ENCODE data around the gene MRPL42.
"Not testable (repeated sequence)": the region's sequence is repeated elsewhere in the genome, so short reads cannot be mapped to it uniquely, and the experiment has no call there.

MRPL42 gene

DNA sequence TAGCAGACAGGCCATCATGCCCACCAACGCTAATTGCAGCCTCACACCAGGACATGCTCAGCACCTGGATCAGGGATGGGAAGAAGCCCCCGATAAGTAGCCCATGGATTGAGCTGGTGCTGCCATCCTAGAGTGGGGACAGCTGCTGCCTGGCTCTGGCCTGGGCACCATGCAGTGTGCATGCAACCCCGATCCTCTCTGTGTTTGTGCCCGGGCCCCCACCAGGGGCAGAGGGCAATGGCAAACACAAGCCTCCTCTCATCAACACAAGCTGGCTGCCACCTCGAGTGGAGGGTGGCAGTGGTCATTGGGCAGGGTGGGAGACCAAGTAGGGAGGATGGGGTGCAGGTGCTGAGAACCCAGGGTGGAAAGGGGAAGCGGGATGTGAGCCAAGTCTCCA lies 81.9 kb downstream of the MRPL42 start:
- DNase-seq (ENCODE audit: low read depth): no peak

GRCh38 chr12:93550748-93551611 lies 83.7 kb downstream of the MRPL42 start:
- no peak for DNase-seq (ENCODE audit: low read depth)

DNA sequence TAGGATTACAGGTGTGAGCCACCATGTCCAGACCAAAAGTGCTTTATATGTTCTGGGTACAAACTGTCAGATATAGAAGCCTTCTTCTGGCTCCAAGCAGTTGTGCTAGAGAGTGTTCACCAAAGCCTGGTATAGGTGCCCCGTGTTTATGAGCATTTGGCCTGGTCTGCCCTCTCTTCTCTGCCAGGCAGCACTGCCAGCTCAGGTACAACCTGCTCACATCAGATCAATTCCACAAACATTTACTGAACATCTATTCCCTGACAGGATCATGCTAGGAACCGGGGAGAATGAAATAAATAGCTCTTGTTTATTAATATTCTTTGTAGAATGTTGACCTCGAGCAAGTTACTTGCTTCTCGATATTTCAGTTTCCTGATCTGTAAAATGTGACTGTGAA lies 85.1 kb downstream of the MRPL42 start:
- no peak for DNase-seq (ENCODE audit: low read depth)

GRCh38 chr12:93557879-93558278 lies 90.6 kb downstream of the MRPL42 start:
- DNase-seq (ENCODE audit: low read depth): not testable (repeated sequence)

DNA sequence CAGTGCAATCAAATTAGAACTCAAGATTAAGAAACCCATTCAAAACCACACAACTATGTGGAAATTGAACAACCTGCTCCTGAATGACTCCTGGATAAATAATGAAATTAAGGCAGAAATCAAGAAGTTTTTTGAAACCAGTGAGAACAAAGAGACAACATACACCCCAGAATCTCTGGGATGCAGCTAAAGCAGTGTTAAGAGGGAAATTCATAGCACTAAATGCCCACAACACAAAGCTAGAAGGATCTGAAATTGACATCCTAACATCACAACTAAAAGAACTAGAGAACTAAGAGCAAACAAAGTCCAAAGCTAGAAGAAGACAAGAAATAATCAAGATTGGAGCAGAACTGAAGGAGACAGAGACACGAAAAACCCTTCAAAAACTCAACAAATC lies 91.4 kb downstream of the MRPL42 start:
- not testable (repeated sequence) for DNase-seq (ENCODE audit: low read depth)

DNA sequence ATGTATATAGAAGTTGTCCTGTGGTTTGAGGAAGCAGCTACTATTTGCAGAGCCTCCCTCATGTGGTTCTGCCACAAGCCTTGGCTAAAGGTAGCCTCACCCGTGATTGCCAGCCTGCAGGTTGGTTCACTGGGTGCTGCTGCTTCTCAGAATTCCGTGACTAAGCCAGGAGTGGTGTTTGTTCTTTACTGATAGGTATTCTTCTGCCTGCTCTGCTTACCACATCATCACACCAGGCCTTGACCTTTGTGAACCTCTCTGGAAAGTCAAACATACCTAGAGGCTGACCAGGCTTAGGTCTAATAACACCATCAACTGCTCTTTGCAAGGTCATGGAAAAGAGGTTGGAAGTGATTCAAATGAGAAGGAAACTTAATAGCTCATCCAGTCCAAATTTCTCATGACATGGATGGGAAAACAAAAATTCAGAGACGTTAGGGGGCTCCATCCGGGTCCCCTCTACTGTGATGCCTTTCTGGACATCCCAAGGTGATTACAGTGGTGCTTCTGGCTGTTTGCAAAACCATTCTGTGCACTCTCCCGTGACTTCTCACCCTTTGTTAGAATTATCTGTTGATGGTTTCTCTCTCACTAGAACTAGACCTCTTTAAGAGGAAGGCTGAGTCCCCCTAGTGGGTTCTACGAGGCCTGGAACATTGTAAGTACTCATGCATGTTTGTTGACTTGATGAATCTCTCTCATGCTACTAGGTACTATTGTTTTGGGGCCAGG lies 96.7 kb downstream of the MRPL42 start:
- no peak for DNase-seq (ENCODE audit: low read depth)

GRCh38 chr12:93565760-93566159 lies 98.4 kb downstream of the MRPL42 start:
- DNase-seq (ENCODE audit: low read depth): no peak

Data from CMK (cell line).